IMR-90 (cell line): ENCODE results near the gene SLC8A3.

ENCODE experiments used
- BHLHE40 ChIP-seq: fragments of 150-350 bp; IDR thresholded peaks from 2 replicates; pipeline ENCODE4 v1.6.1; 2016; ENCODE audit warnings: mild to moderate bottlenecking, low read depth, low read length
- CEBPB ChIP-seq: IDR thresholded peaks from 2 replicates; pipeline ENCODE4 v1.6.1; 2012; ENCODE audit warnings: low read depth, low read length, improper control_type of control experiment
- CHD1 ChIP-seq: IDR thresholded peaks from 2 replicates; pipeline ENCODE4 v1.6.1; 2012; ENCODE audit warnings: low read depth, low read length, improper control_type of control experiment
- CTCF ChIP-seq: conservative IDR thresholded peaks from 2 replicates; pipeline ENCODE4 v1.5.1; 2012; ENCODE audit warnings: mild to moderate bottlenecking, low read depth, low read length, improper control_type of control experiment
- FOS ChIP-seq: fragments of 150-350 bp; IDR thresholded peaks from 2 replicates; pipeline ENCODE4 v1.6.1; 2016; ENCODE audit warnings: low read depth, low read length
- MAFK ChIP-seq: IDR thresholded peaks from 2 replicates; pipeline ENCODE4 v1.6.1; 2012; ENCODE audit warnings: low read depth, low read length, improper control_type of control experiment
- POLR2A ChIP-seq: IDR thresholded peaks from 2 replicates; pipeline ENCODE4 v1.6.1; 2012; ENCODE audit warnings: mild to moderate bottlenecking, low read depth, low read length
- RAD21 ChIP-seq: IDR thresholded peaks from 2 replicates; pipeline ENCODE4 v1.6.1; 2012; ENCODE audit warnings: low read length, improper control_type of control experiment
- RFX5 ChIP-seq: IDR thresholded peaks from 2 replicates; pipeline ENCODE4 v1.8.0; 2012; ENCODE audit warnings: low read depth, mild to moderate bottlenecking, low read length, moderate library complexity
- USF2 ChIP-seq: fragments of 150-350 bp; IDR thresholded peaks from 2 replicates; pipeline ENCODE4 v1.6.1; 2017; ENCODE audit warnings: mild to moderate bottlenecking, antibody characterized with exemption, low read length, low read depth

GRCh38 chr14:70127186-70127585, 61.6 kb downstream of the SLC8A3 start:
- TF ChIP-seq POLR2A = no peak
- TF ChIP-seq CTCF = no peak
- no peak for TF ChIP-seq RFX5
- no peak for TF ChIP-seq MAFK
- TF ChIP-seq FOS = no peak
- TF ChIP-seq BHLHE40 = no peak
- no peak for TF ChIP-seq RAD21
- no peak for TF ChIP-seq CHD1
- TF ChIP-seq USF2 = no peak
- no peak for TF ChIP-seq CEBPB
